ENCODE results near the gene CEP85L.
"Not testable (repeated sequence)": the region's sequence is repeated elsewhere in the genome, so short reads cannot be mapped to it uniquely, and the experiment has no call there.

The CEP85L gene

GRCh38 chr6:118485601-118486550 is 165.5 kb downstream of the CEP85L start:
- DNase-seq, result no peak

GRCh38 chr6:118476551-118476950 is 174.8 kb downstream of the CEP85L start:
- no peak for DNase-seq

- no peak for DNase-seq
These were observed 178.1 kb downstream of the CEP85L start for GRCh38 chr6:118473266-118473665.

GRCh38 chr6:118469468-118469867 is 181.9 kb downstream of the CEP85L start:
- DNase-seq, result no peak

- DNase-seq, result no peak
These were observed 182.5 kb downstream of the CEP85L start for GRCh38 chr6:118468682-118469465.

- no peak for DNase-seq
These were observed 184.2 kb downstream of the CEP85L start for GRCh38 chr6:118467181-118467580.

- no peak for DNase-seq
These were observed 186.8 kb downstream of the CEP85L start for GRCh38 chr6:118464620-118465019.

GRCh38 chr6:118460958-118461470 is 190.4 kb downstream of the CEP85L start:
- DNase-seq, result no peak

GRCh38 chr6:118456982-118457381 is 194.4 kb downstream of the CEP85L start:
- no peak for DNase-seq

GRCh38 chr6:118451839-118452238 is 199.6 kb downstream of the CEP85L start:
- no peak for DNase-seq

GRCh38 chr6:118444796-118445195 is 206.6 kb downstream of the CEP85L start:
- DNase-seq, result no peak

- DNase-seq, result no peak
These were observed 214.9 kb downstream of the CEP85L start for GRCh38 chr6:118436482-118436881.

GRCh38 chr6:118434147-118434546 is 217.2 kb downstream of the CEP85L start:
- not testable (repeated sequence) for DNase-seq

- not testable (repeated sequence) for DNase-seq
These were observed 230.1 kb downstream of the CEP85L start for GRCh38 chr6:118421312-118421711.

GRCh38 chr6:118419448-118420394 is 231.7 kb downstream of the CEP85L start:
- DNase-seq, result no peak

All from Kasumi-1 (cell line).